Aorta (tissue), 5 donors: ENCODE measurements around the gene TFDP3. TPM values are rescaled to one million over a fixed set of nuclear protein-coding genes. Genes with fewer than 3 reads are reported as not detected.
A peak's percentile ranks its signal among the peaks of the same experiment; 100 is the strongest.

Experiments used
- ATAC-seq: fragments of 200-7000 bp; cut with Tn5 transposase; one replicate; pipeline ENCODE4 v1.9.1; 2022; ENCODE audit warnings: moderate library complexity; ENCODE audit not compliant: low FRiP score
- DNase-seq, 2 donors: peaks; one replicate each; pipeline ENCODE4 v3.0.0-alpha.2; 2020
- H3K27ac ChIP-seq, 2 donors: one replicate each; pipeline ENCODE4 v1.5.1; 2013; ENCODE audit warnings: low read length in 2 of 2, mild to moderate bottlenecking in 2 of 2, moderate library complexity in 2 of 2, control low read depth in 1 of 2, inconsistent platforms in 1 of 2, low read depth in 1 of 2
- H3K27me3 ChIP-seq, 2 donors: one replicate each; pipeline ENCODE4 v1.6.1; 2013; ENCODE audit warnings: control low read depth in 1 of 2, low read length in 1 of 2, mild to moderate bottlenecking in 1 of 2, moderate library complexity in 1 of 2; ENCODE audit not compliant: insufficient read depth in 2 of 2, control insufficient read depth in 1 of 2
- H3K36me3 ChIP-seq, 2 donors: one replicate each; pipeline ENCODE4 v1.6.1; 2013; ENCODE audit warnings: control low read depth in 1 of 2, low read length in 1 of 2, mild to moderate bottlenecking in 1 of 2; ENCODE audit not compliant: insufficient read depth in 2 of 2, control insufficient read depth in 1 of 2
- H3K4me1 ChIP-seq, 2 donors: one replicate each; pipeline ENCODE4 v1.6.1; 2013; ENCODE audit warnings: low read length in 2 of 2, control low read depth in 1 of 2, mild to moderate bottlenecking in 1 of 2, moderate library complexity in 1 of 2; ENCODE audit not compliant: insufficient read depth in 2 of 2, control insufficient read depth in 1 of 2
- H3K4me3 ChIP-seq, 2 donors: one replicate each; pipeline ENCODE4 v1.5.1; 2013; ENCODE audit warnings: low read length in 2 of 2, control low read depth in 1 of 2, mild to moderate bottlenecking in 1 of 2
- H3K9me3 ChIP-seq: one replicate; pipeline ENCODE4 v1.6.1; 2013; ENCODE audit warnings: mild to moderate bottlenecking, low read length; ENCODE audit not compliant: control insufficient read depth
- WGBS, 2 donors: extraction: QIAGEN DNeasy Blood & Tissue Kit; methylation state at CpG; one replicate each; pipeline ENCODE4 v1.1.7; 2013; 5-methylcytosine and 5-hydroxymethylcytosine counted together
- intact Hi-C, 2 donors: fragments of 100-400 bp; cut with DNase I; formaldehyde crosslinking; loops; one replicate each; pipeline versions ENCODE4 v1.14.2 to v1.15.0; 2022
- long read RNA-seq, 2 donors: library from polyadenylated mRNA; unstranded; transcript quantifications; one replicate each; pipeline ENCODE4 v2.0.0, GENCODE V29; 2020 to 2021
- polyA plus RNA-seq, 2 donors: library from polyadenylated mRNA; stranded (reverse); fragments of 200-250 nt; gene quantifications; one replicate each; pipeline ENCODE4 v1.2.3, GENCODE V29; 2013
- total RNA-seq, 2 donors: library from RNA; stranded (reverse); fragmentation: NEBNext Ultra II Directional; extraction: Animal tissue kit (Norgen Biotek cat#: 25700); gene quantifications; one replicate each; pipeline ENCODE4 v1.2.1, GENCODE V29; 2021
- donor health status: healthy with polysubstance abuse.
- donor health status: Bipolar disorder and iron deficiency.
- donor health status: DM: no; HTN: no; CAD: no.
- donor health status: DM: no; HTN: no; CAD: no.
- donor health status: DM: yes; HTN: yes; CAD: no.

The TFDP3 gene
- total RNA-seq (not detected), polyA plus RNA-seq (not detected)
- long read RNA-seq, donor 1, result 0 reads
- long read RNA-seq, donor 2, result 0 reads

GRCh38 chrX:133218329-133218728, at the start of gene TFDP3:
TFDP3 (minus strand) TSS chrX:133218354; CDS start chrX:133218259, 95 bp downstream.
- no peak within 1 kb of the TSS for H3K4me3 ChIP-seq
- DNase-seq (no peak), ATAC-seq (no peak)
- no peaks in the 10 kb centered on the region for H3K4me1 ChIP-seq
- intact Hi-C loops, result no loop called here
- no peaks in the 10 kb centered on the region for H3K27me3 ChIP-seq
- H3K9me3 ChIP-seq, result no peaks in the 10 kb centered on the region
- H3K27ac ChIP-seq, result no peak within 1 kb of the TSS
- no peaks in the 10 kb centered on the region for H3K36me3 ChIP-seq
- WGBS, 2 donors, result 97 to 98% methylated on average over 40 of the region's 40 CpGs

GRCh38 chrX:133267621-133268020, 49.5 kb upstream of the TFDP3 start:
- Histone ChIP-seq H3K27ac (no peak overlapping the region), H3K36me3 (no peaks in the 10 kb centered on the region), H3K27me3 (no peaks in the 10 kb centered on the region), H3K4me1 (no peaks in the 10 kb centered on the region), H3K4me3 (no peak overlapping the region), H3K9me3 (no peaks in the 10 kb centered on the region)
- WGBS, 2 donors, result 95% methylated on average over 2 of the region's 2 CpGs
- no peak for DNase-seq
- no peak for ATAC-seq
- intact Hi-C loops, result no loop called here

GRCh38 chrX:133265331-133265730, 47.2 kb upstream of the TFDP3 start:
- intact Hi-C loops, result no loop called here
- no peaks in the 10 kb centered on the region for H3K36me3 ChIP-seq
- ATAC-seq, result no peak
- H3K27ac ChIP-seq, result no peak overlapping the region
- no peaks in the 10 kb centered on the region for H3K27me3 ChIP-seq
- no peaks in the 10 kb centered on the region for H3K4me1 ChIP-seq
- WGBS, 2 donors, result 18 to 22% methylated on average over 13 of the region's 13 CpGs
- no peak overlapping the region for H3K4me3 ChIP-seq
- no peak for DNase-seq
- H3K9me3 ChIP-seq, result no peaks in the 10 kb centered on the region

GRCh38 chrX:133258481-133258880, 40.3 kb upstream of the TFDP3 start:
- ATAC-seq, result no peak
- H3K4me3 ChIP-seq, result no peak overlapping the region
- no peak for DNase-seq
- peaks cover 0 to 2% of the 10 kb centered on the region in 2 donors for H3K4me1 ChIP-seq
- no peaks in the 10 kb centered on the region for H3K9me3 ChIP-seq
- intact Hi-C loops, result no loop called here
- H3K27ac ChIP-seq, result no peak overlapping the region
- H3K27me3 ChIP-seq, result no peaks in the 10 kb centered on the region
- no peaks in the 10 kb centered on the region for H3K36me3 ChIP-seq

GRCh38 chrX:133254666-133255065, 36.5 kb upstream of the TFDP3 start:
- WGBS, 2 donors, result 68 to 90% methylated on average over 3 of the region's 3 CpGs
- no peaks in the 10 kb centered on the region for H3K36me3 ChIP-seq
- H3K27ac ChIP-seq, result no peak overlapping the region
- peaks cover 0 to 1% of the 10 kb centered on the region in 2 donors for H3K4me1 ChIP-seq
- intact Hi-C loops, result no loop called here
- no peaks in the 10 kb centered on the region for H3K9me3 ChIP-seq
- H3K27me3 ChIP-seq, result no peaks in the 10 kb centered on the region
- ATAC-seq (no peak), DNase-seq (no peak)
- H3K4me3 ChIP-seq, result no peak overlapping the region

GRCh38 chrX:133251204-133251603, 33.0 kb upstream of the TFDP3 start:
- no peaks in the 10 kb centered on the region for H3K27me3 ChIP-seq
- ATAC-seq, result no peak
- no peak for DNase-seq
- intact Hi-C loops, result no loop called here
- no peaks in the 10 kb centered on the region for H3K4me1 ChIP-seq
- peak overlapping the region in 1 of 2 donors; percentile 71 for H3K27ac ChIP-seq
- no peak overlapping the region for H3K4me3 ChIP-seq
- no peaks in the 10 kb centered on the region for H3K9me3 ChIP-seq
- WGBS, 2 donors, result 69 to 78% methylated on average over 5 of the region's 5 CpGs
- no peaks in the 10 kb centered on the region for H3K36me3 ChIP-seq

- Histone ChIP-seq H3K4me1 (no peaks in the 10 kb centered on the region), H3K9me3 (no peaks in the 10 kb centered on the region), H3K36me3 (no peaks in the 10 kb centered on the region), H3K27ac (peak overlapping the region in 1 of 2 donors; percentile 71), H3K4me3 (no peak overlapping the region), H3K27me3 (no peaks in the 10 kb centered on the region)
- ATAC-seq, result peak; percentile 31
- 9 to 24% methylated on average over 5 of the region's 5 CpGs for WGBS, 2 donors
- intact Hi-C loops, result no loop called here
- DNase-seq, result no peak
Observed at GRCh38 chrX:133250184-133251100, 32.3 kb upstream of the TFDP3 start.

GRCh38 chrX:133249266-133250058, 31.3 kb upstream of the TFDP3 start:
- WGBS, 2 donors, result 30 to 37% methylated on average over 4 of the region's 4 CpGs

More at GRCh38 chrX:133249266-133250058, 31.3 kb upstream of the TFDP3 start:
- intact Hi-C loops, result no loop called here
- Histone ChIP-seq H3K4me1 (no peaks in the 10 kb centered on the region), H3K9me3 (no peaks in the 10 kb centered on the region), H3K27me3 (no peaks in the 10 kb centered on the region), H3K4me3 (peak overlapping the region in 1 of 2 donors; percentile 11), H3K27ac (no peak overlapping the region), H3K36me3 (no peaks in the 10 kb centered on the region)
- no peak for ATAC-seq
- peak in 1 of 2 donors; percentile 46 for DNase-seq
